GM12892 (cell line): Measurements from ENCODE around the gene LDHA.

Experiments used
- POLR2A ChIP-seq: IDR thresholded peaks from 2 replicates; pipeline ENCODE4 v1.6.1; 2011; ENCODE audit warnings: low read depth, low read length, control low read depth
- POLR2AphosphoS5 ChIP-seq: IDR thresholded peaks from 2 replicates; pipeline ENCODE4 v1.6.1; 2011; ENCODE audit warnings: low read depth, low read length, control low read depth

DNA sequence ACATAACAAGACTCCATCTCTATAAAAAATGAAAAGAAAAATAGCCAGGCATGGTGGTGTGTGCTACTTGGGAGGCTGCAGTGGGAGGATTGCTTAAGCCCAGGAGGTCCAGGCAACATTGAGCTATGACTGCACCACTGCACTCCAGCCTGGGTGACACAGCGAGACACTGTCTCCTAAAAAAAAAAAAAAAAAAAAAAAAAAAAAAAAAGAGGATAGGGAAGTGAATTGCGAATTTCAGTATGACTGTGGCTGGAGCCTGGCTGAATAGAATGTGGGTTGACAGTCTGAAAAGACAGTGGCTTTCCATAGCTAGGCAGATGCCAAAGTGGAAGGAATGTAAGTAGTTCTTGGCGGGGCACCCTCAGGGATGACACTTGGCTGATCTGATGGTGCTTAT, 54.9 kb downstream of the LDHA start:
- TF ChIP-seq POLR2AphosphoS5 = no peak
- TF ChIP-seq POLR2A = no peak
